OCI-LY1 (cell line): ENCODE results near the gene CXCL12.

Experiments
- H2AFZ ChIP-seq: fragments of 200-600 bp; sonication (generic), shearing (Covaris generic); 2 replicates; pipeline ENCODE4 v1.6.0; 2014; ENCODE audit warnings: antibody characterized with exemption, mild to moderate bottlenecking, low read length
- H3F3A ChIP-seq: fragments of 200-600 bp; sonication (generic), shearing (Covaris generic); 2 replicates; pipeline ENCODE4 v1.6.0; 2014; ENCODE audit warnings: mild to moderate bottlenecking, antibody characterized with exemption, low read length, moderate library complexity; ENCODE audit not compliant: insufficient read depth
- H3K27ac ChIP-seq: fragments of 200-600 bp; sonication (generic); 2 replicates; pipeline ENCODE4 v1.5.1; 2014; ENCODE audit warnings: low read length, mixed run types, mild to moderate bottlenecking, low read depth; ENCODE audit not compliant: poor library complexity, severe bottlenecking
- H3K27me3 ChIP-seq: fragments of 200-600 bp; sonication (generic); 2 replicates; pipeline ENCODE4 v1.6.0; 2014; ENCODE audit warnings: antibody characterized with exemption, mild to moderate bottlenecking, low read length, moderate library complexity; ENCODE audit not compliant: insufficient read depth
- H3K36me3 ChIP-seq: fragments of 200-600 bp; sonication (generic); 2 replicates; pipeline ENCODE4 v1.6.1; 2014; ENCODE audit warnings: mild to moderate bottlenecking, antibody characterized with exemption, low read length, moderate library complexity, mixed read lengths; ENCODE audit not compliant: insufficient read depth
- H3K4me1 ChIP-seq: fragments of 200-600 bp; sonication (generic); 2 replicates; pipeline ENCODE4 v1.5.1; 2014; ENCODE audit warnings: mild to moderate bottlenecking, low read length, moderate library complexity; ENCODE audit not compliant: insufficient read depth, severe bottlenecking
- H3K4me2 ChIP-seq: fragments of 200-600 bp; sonication (generic), shearing (Covaris generic); 2 replicates; pipeline ENCODE4 v1.6.1; 2014; ENCODE audit warnings: low read length
- H3K4me3 ChIP-seq: fragments of 200-600 bp; sonication (generic); 2 replicates; pipeline ENCODE4 v1.5.1; 2014; ENCODE audit warnings: low read length, low read depth, mild to moderate bottlenecking, mixed read lengths; ENCODE audit not compliant: poor library complexity, severe bottlenecking
- H3K79me2 ChIP-seq: fragments of 200-600 bp; shearing (Covaris generic); 2 replicates; pipeline ENCODE4 v1.6.1; 2016; ENCODE audit warnings: mixed run types, low read length, mixed read lengths; ENCODE audit not compliant: insufficient read depth
- H3K9ac ChIP-seq: fragments of 200-600 bp; sonication (generic), shearing (Covaris generic); 2 replicates; pipeline ENCODE4 v1.6.1; 2014; ENCODE audit warnings: mild to moderate bottlenecking, low read length, mixed read lengths
- H3K9me2 ChIP-seq: fragments of 200-600 bp; sonication (generic), shearing (Covaris generic); 2 replicates; pipeline ENCODE4 v1.6.1; 2014; ENCODE audit warnings: low read depth, mild to moderate bottlenecking, low read length, mixed read lengths
- H3K9me3 ChIP-seq: fragments of 200-600 bp; shearing (Covaris generic); 2 replicates; pipeline ENCODE4 v1.6.1; 2014; ENCODE audit warnings: low read length, mixed read lengths
- H4K20me1 ChIP-seq: fragments of 200-600 bp; sonication (generic), shearing (Covaris generic); 2 replicates; pipeline ENCODE4 v1.6.0; 2016; ENCODE audit warnings: mild to moderate bottlenecking, low read length; ENCODE audit not compliant: insufficient read depth
- CTCF ChIP-seq: fragments of 200-600 bp; sonication (generic), shearing (Covaris generic); IDR thresholded peaks from 2 replicates; pipeline ENCODE4 v1.5.1; 2017; ENCODE audit warnings: mild to moderate bottlenecking, antibody characterized with exemption, low read length, moderate library complexity, mixed read lengths
- EZH2 ChIP-seq: fragments of 200-600 bp; sonication (generic), shearing (Covaris generic); IDR thresholded peaks from 2 replicates; pipeline ENCODE4 v1.8.0; 2017; ENCODE audit warnings: borderline replicate concordance, mixed run types, mild to moderate bottlenecking, antibody characterized with exemption, low read length, moderate library complexity, mixed read lengths

Gene CXCL12

GRCh38 chr10:44376472-44377099, 8.3 kb downstream of the CXCL12 start:
- H3K4me3 ChIP-seq: no peak overlapping the region
- no peaks in the 10 kb centered on the region for H3K4me1 ChIP-seq
- H3K79me2 ChIP-seq: no peaks in the 10 kb centered on the region
- no peaks in the 10 kb centered on the region for H4K20me1 ChIP-seq
- no peaks in the 10 kb centered on the region for H3F3A ChIP-seq
- no peak overlapping the region for H3K27ac ChIP-seq
- no peaks in the 10 kb centered on the region for H3K27me3 ChIP-seq
- H3K9ac ChIP-seq: no peak overlapping the region
- H3K36me3 ChIP-seq: no peaks in the 10 kb centered on the region
- no peaks in the 10 kb centered on the region for H3K9me2 ChIP-seq
- H2AFZ ChIP-seq: no peak overlapping the region
- no peak for TF ChIP-seq EZH2
- no peak for TF ChIP-seq CTCF
- no peak overlapping the region for H3K4me2 ChIP-seq
- H3K9me3 ChIP-seq: no peaks in the 10 kb centered on the region

- Histone ChIP-seq H3K4me2 (no peak overlapping the region), H3K4me1 (no peaks in the 10 kb centered on the region), H3F3A (no peaks in the 10 kb centered on the region), H3K9me3 (no peaks in the 10 kb centered on the region), H3K9me2 (no peaks in the 10 kb centered on the region), H3K79me2 (no peaks in the 10 kb centered on the region), H3K9ac (no peak overlapping the region), H2AFZ (no peak overlapping the region), H3K4me3 (no peak overlapping the region), H3K27ac (no peak overlapping the region), H3K36me3 (no peaks in the 10 kb centered on the region), H3K27me3 (no peaks in the 10 kb centered on the region), H4K20me1 (no peaks in the 10 kb centered on the region)
- TF ChIP-seq EZH2: no peak
- TF ChIP-seq CTCF: no peak
Observed at GRCh38 chr10:44374155-44374554, 10.7 kb downstream of the CXCL12 start.

- Histone ChIP-seq H3K9me2 (no peaks in the 10 kb centered on the region), H3K4me3 (no peak overlapping the region), H3K27ac (no peak overlapping the region), H3K9me3 (no peaks in the 10 kb centered on the region), H3K4me2 (no peak overlapping the region), H3K4me1 (no peaks in the 10 kb centered on the region), H3K9ac (no peak overlapping the region), H3F3A (no peaks in the 10 kb centered on the region), H2AFZ (no peak overlapping the region), H3K27me3 (no peaks in the 10 kb centered on the region), H3K36me3 (no peaks in the 10 kb centered on the region), H3K79me2 (no peaks in the 10 kb centered on the region), H4K20me1 (no peaks in the 10 kb centered on the region)
- TF ChIP-seq CTCF: no peak
- no peak for TF ChIP-seq EZH2
Observed at GRCh38 chr10:44373341-44373995, 11.4 kb downstream of the CXCL12 start.
